MM.1S (cell line): ENCODE measurements around the gene TSHZ2.
"Not testable (repeated sequence)": the region's sequence is repeated elsewhere in the genome, so short reads cannot be mapped to it uniquely, and the experiment has no call there.

ENCODE experiments used
- DNase-seq: peaks from one replicate; pipeline ENCODE4 v3.0.0-alpha.2; 2015
- H2AFZ ChIP-seq: fragments of 300-600 bp; sonication (generic); 2 replicates; pipeline ENCODE4 v1.6.0; 2016; ENCODE audit warnings: antibody characterized with exemption, low read length
- H3F3A ChIP-seq: fragments of 300-600 bp; sonication (generic); 2 replicates; pipeline ENCODE4 v1.6.1; 2016; ENCODE audit warnings: mild to moderate bottlenecking, antibody characterized with exemption, low read length, moderate library complexity, mixed read lengths; ENCODE audit not compliant: insufficient read depth
- H3K27ac ChIP-seq: fragments of 300-600 bp; sonication (generic); 2 replicates; pipeline ENCODE4 v1.5.1; 2016; ENCODE audit warnings: mild to moderate bottlenecking, low read length
- H3K27me3 ChIP-seq: fragments of 300-600 bp; sonication (generic); replicated peaks from 2 replicates; pipeline ENCODE4 v1.6.0; 2016; ENCODE audit warnings: low read length; ENCODE audit not compliant: insufficient read depth
- H3K36me3 ChIP-seq: fragments of 300-600 bp; sonication (generic); replicated peaks from 2 replicates; pipeline ENCODE4 v1.6.1; 2016; ENCODE audit warnings: mild to moderate bottlenecking, low read length, mixed read lengths; ENCODE audit not compliant: insufficient read depth
- H3K4me1 ChIP-seq: fragments of 300-600 bp; sonication (generic); 2 replicates; pipeline ENCODE4 v1.6.1; 2016; ENCODE audit warnings: low read length, mixed read lengths
- H3K4me2 ChIP-seq: fragments of 300-600 bp; sonication (generic); 2 replicates; pipeline ENCODE4 v1.6.0; 2016; ENCODE audit warnings: low read depth, low read length
- H3K4me3 ChIP-seq: fragments of 300-600 bp; sonication (generic); 2 replicates; pipeline ENCODE4 v1.5.1; 2016; ENCODE audit warnings: low read length, mixed read lengths
- H3K79me2 ChIP-seq: fragments of 300-600 bp; sonication (generic); 2 replicates; pipeline ENCODE4 v1.6.1; 2016; ENCODE audit warnings: mixed run types, low read length, mixed read lengths
- H3K9ac ChIP-seq: fragments of 300-600 bp; sonication (generic); 2 replicates; pipeline ENCODE4 v1.6.1; 2016; ENCODE audit warnings: low read length, mixed read lengths
- H3K9me2 ChIP-seq: fragments of 300-600 bp; sonication (generic); replicated peaks from 2 replicates; pipeline ENCODE4 v1.6.1; 2016; ENCODE audit warnings: mild to moderate bottlenecking, low read length, mixed read lengths; ENCODE audit not compliant: insufficient read depth
- H3K9me3 ChIP-seq: fragments of 300-600 bp; sonication (generic); replicated peaks from 2 replicates; pipeline ENCODE4 v1.6.1; 2016; ENCODE audit warnings: mild to moderate bottlenecking, low read length, mixed read lengths; ENCODE audit not compliant: insufficient read depth
- H4K20me1 ChIP-seq: fragments of 300-600 bp; sonication (generic); 2 replicates; pipeline ENCODE4 v1.6.1; 2016; ENCODE audit warnings: mild to moderate bottlenecking, low read length, moderate library complexity, mixed read lengths; ENCODE audit not compliant: insufficient read depth
- EZH2 ChIP-seq: fragments of 300-600 bp; sonication (generic); optimal IDR thresholded peaks from 2 replicates; pipeline ENCODE3; 2017; ENCODE audit warnings: low read depth, mild to moderate bottlenecking, antibody characterized with exemption, low read length, mixed read lengths
- EZH2phosphoT487 ChIP-seq: fragments of 300-600 bp; sonication (generic); IDR thresholded peaks from 2 replicates; pipeline ENCODE4 v1.6.1; 2018; ENCODE audit warnings: antibody characterized with exemption, low read length
- TF ChIP-seq, protein P1 (sequence below): fragments of 300-600 bp; sonication (generic); IDR thresholded peaks from 2 replicates; pipeline ENCODE4 v1.5.1; 2016; ENCODE audit warnings: antibody characterized with exemption, low read length, mixed read lengths

Gene TSHZ2

DNA sequence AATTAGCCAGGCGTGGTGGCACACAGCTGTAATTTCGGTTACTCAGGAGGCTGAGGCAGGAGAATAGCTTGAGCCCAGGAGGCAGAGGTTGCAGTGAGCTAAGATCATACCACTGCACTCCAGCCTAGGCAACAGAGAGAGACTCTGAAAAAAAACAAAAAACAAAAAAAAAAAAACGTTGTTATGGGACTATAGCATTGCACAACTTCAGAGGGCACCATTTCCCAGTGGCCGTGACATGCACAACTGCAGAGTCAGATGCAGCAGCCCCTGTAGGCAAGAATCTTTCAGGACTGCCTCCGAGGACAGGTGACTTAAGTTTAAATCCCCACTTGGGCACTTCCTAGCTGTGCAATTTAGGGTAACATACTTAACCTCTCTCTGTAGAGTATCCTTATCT, 557.5 kb downstream of the TSHZ2 start:
- Histone ChIP-seq H3K4me1 (no peaks in the 10 kb centered on the region), H3K9ac (no peak overlapping the region), H3K4me2 (no peak overlapping the region), H4K20me1 (no peaks in the 10 kb centered on the region), H3K9me3 (no peaks in the 10 kb centered on the region), H3K9me2 (no peaks in the 10 kb centered on the region), H2AFZ (no peak overlapping the region), H3K27ac (no peak overlapping the region), H3F3A (no peaks in the 10 kb centered on the region), H3K27me3 (no peaks in the 10 kb centered on the region), H3K36me3 (no peaks in the 10 kb centered on the region), H3K79me2 (no peaks in the 10 kb centered on the region), H3K4me3 (no peak overlapping the region)
- TF ChIP-seq EZH2 = no peak
- no peak for TF ChIP-seq EZH2phosphoT487
- TF ChIP-seq, protein P1, sequence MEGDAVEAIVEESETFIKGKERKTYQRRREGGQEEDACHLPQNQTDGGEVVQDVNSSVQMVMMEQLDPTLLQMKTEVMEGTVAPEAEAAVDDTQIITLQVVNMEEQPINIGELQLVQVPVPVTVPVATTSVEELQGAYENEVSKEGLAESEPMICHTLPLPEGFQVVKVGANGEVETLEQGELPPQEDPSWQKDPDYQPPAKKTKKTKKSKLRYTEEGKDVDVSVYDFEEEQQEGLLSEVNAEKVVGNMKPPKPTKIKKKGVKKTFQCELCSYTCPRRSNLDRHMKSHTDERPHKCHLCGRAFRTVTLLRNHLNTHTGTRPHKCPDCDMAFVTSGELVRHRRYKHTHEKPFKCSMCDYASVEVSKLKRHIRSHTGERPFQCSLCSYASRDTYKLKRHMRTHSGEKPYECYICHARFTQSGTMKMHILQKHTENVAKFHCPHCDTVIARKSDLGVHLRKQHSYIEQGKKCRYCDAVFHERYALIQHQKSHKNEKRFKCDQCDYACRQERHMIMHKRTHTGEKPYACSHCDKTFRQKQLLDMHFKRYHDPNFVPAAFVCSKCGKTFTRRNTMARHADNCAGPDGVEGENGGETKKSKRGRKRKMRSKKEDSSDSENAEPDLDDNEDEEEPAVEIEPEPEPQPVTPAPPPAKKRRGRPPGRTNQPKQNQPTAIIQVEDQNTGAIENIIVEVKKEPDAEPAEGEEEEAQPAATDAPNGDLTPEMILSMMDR = no peak
- DNase-seq = no peak

DNA sequence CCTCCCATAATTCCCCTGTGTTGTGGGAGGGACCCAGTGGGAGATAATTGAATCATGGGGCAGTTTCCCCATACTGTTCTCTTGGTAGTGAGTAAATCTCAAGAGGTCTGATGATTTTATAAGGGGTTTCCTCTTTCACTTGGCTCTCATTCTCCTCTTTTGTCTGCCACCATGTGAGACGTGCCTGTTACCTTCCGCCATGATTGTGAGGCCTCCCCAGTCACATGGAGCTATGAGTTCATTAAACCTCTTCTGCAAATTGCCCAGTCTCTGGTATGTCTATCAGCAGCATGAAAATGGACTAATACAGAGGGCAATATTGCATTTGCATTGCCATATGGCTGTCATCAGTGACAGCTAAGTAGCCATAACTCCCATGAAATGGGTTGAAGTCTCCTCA, 558.3 kb downstream of the TSHZ2 start:
- Histone ChIP-seq H3K9ac (no peak overlapping the region), H3K36me3 (no peaks in the 10 kb centered on the region), H3K79me2 (no peaks in the 10 kb centered on the region), H3K27ac (no peak overlapping the region), H3K9me2 (no peaks in the 10 kb centered on the region), H2AFZ (no peak overlapping the region), H3K27me3 (no peaks in the 10 kb centered on the region), H3K4me3 (no peak overlapping the region), H3K4me2 (no peak overlapping the region), H3F3A (no peaks in the 10 kb centered on the region), H4K20me1 (no peaks in the 10 kb centered on the region), H3K4me1 (no peaks in the 10 kb centered on the region), H3K9me3 (no peaks in the 10 kb centered on the region)
- DNase-seq = no peak
- no peak for TF ChIP-seq EZH2
- TF ChIP-seq, protein P1 = no peak
- no peak for TF ChIP-seq EZH2phosphoT487

DNA sequence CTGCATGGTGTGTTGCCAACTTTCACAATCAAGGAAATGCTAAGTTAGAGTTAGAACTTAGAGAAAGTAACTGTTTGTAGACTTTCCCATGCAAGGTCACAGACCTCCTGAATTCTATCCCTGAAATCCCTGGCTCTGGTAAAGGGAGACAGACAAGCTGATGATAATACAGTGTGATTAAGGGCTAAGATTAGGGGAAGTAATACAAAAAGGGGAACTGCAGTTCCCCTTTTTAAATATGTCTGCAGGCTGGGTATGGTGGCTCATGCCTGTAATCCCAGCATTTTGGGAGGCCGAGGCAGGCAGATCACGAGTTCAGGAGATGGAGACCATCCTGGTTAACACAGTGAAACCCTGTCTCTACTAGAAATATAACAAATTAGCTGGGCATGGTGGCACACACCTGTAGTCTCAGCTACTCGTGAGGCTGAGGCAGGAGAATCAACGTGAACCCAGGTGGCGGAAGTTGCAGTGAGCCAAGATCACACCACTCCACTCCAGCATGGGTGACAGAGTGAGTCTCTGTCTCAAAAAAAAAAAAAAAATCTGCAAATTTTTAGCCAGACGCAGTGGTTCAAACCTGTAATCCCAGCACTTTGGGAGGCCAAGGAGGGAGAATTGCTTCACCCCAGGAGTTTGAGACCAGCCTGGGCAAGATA, 560.6 kb downstream of the TSHZ2 start:
- H3K9ac ChIP-seq, H3K4me3 ChIP-seq, H3F3A ChIP-seq, H3K9me2 ChIP-seq, H3K36me3 ChIP-seq, H3K9me3 ChIP-seq, H4K20me1 ChIP-seq, DNase-seq, H3K27me3 ChIP-seq, H3K4me1 ChIP-seq, H2AFZ ChIP-seq, H3K4me2 ChIP-seq, H3K27ac ChIP-seq, H3K79me2 ChIP-seq: not testable (repeated sequence)

DNA sequence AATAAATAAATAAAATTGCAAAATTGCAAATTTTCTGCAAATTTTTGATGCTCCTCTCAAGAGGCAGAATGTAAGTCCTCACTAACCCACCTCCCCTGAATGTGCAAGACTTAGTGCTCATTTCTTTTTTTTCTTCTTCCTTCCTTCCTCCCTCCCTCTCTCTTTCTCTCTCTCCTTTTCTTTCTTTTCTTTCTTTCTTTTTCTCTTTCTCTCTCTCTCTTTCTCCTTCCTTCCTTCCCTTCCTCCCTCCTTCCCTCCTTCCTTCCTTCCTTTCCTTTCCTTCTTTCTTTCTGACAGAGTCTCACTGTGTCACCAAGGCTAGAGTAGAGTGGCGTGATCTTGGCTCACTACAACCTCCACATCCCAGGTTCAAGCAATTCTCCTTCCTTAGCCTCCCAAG, 561.3 kb downstream of the TSHZ2 start:
- DNase-seq = no peak
- Histone ChIP-seq H3K27me3 (no peaks in the 10 kb centered on the region), H3K4me1 (no peaks in the 10 kb centered on the region), H3K4me3 (no peak overlapping the region), H4K20me1 (no peaks in the 10 kb centered on the region), H2AFZ (no peak overlapping the region), H3K79me2 (no peaks in the 10 kb centered on the region), H3F3A (no peaks in the 10 kb centered on the region), H3K36me3 (no peaks in the 10 kb centered on the region), H3K9me3 (no peaks in the 10 kb centered on the region), H3K4me2 (no peak overlapping the region), H3K27ac (no peak overlapping the region), H3K9ac (no peak overlapping the region), H3K9me2 (no peaks in the 10 kb centered on the region)
- TF ChIP-seq EZH2 (no peak), EZH2phosphoT487 (no peak)
- TF ChIP-seq, protein P1 = no peak
